ENCODE results near the gene TIMMDC1.
A peak's percentile ranks its signal among the peaks of the same experiment; 100 is the strongest.

Gene TIMMDC1, protein sequence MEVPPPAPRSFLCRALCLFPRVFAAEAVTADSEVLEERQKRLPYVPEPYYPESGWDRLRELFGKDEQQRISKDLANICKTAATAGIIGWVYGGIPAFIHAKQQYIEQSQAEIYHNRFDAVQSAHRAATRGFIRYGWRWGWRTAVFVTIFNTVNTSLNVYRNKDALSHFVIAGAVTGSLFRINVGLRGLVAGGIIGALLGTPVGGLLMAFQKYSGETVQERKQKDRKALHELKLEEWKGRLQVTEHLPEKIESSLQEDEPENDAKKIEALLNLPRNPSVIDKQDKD

DNA sequence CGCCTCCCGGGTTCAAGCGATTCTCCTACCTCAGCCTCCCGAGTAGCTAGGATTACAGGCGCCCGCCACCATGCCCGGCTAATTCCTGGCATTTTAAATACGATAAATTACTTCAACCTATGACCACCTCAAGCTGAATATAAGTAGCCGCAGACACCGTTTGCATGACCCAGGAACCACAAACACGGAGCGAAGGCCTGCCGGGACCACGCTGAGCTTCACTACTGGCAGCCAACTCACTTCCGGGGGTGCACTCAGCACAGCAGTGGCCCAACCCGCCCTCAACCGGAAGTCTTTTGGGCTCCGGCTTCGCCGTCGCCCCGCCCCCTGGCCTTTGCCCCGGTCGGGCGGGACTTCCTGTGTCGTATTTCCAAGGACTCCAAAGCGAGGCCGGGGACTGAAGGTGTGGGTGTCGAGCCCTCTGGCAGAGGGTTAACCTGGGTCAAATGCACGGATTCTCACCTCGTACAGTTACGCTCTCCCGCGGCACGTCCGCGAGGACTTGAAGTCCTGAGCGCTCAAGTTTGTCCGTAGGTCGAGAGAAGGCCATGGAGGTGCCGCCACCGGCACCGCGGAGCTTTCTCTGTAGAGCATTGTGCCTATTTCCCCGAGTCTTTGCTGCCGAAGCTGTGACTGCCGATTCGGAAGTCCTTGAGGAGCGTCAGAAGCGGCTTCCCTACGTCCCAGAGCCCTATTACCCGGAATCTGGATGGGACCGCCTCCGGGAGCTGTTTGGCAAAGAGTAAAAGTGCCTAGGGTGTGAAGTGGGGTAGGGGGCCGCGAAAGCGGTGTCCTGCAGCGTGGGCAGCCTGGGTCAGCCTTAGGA is at the start of gene TIMMDC1:
TSS of gene TIMMDC1 (plus strand) at position 362 of the 826 bp plus-strand sequence. CDS start at position 549, 187 bp downstream.
- peak; percentile 79 for DNase-seq (ENCODE audit: low read depth, low spot score)

DNA sequence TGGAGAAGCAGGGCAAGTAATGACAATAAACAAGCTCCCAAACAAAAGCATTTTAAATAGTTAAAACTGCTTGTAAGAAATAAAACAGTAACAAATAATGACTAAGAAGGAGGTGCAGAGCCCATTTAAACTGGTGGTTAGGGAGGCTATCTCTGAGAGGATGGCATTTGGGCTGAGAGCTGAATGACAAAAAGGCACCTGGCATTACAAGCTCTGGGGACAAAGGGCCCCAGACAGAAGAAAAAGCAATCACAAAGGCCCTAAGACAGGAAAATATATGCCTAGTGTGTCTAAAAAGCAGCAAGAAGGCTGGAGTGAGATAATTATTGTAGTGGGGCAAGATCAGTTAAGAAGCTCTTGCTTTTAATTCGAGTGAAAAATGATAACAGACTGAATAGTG is 44.5 kb upstream of the TIMMDC1 start:
- no peak for DNase-seq (ENCODE audit: low read depth, low spot score)

DNA sequence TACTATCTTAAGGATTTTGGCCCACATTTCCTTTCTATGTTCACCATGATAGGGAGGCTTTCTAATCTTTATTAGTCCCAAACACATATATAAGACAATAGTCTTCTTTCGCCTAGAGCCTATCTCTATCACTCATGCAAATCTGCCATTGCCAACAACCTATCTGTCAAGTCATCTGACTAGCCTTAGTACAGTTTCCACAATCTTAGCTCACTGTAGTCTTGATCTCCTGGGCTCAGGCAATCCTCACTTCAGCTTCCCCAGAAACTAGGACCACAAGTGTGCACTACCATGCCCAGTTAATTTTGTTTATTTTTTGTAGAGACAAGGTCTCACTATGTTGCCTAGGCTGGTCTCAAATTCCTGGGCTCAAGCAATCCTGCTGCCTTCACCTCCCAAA is 41.9 kb upstream of the TIMMDC1 start:
- no peak for DNase-seq (ENCODE audit: low read depth, low spot score)

DNA sequence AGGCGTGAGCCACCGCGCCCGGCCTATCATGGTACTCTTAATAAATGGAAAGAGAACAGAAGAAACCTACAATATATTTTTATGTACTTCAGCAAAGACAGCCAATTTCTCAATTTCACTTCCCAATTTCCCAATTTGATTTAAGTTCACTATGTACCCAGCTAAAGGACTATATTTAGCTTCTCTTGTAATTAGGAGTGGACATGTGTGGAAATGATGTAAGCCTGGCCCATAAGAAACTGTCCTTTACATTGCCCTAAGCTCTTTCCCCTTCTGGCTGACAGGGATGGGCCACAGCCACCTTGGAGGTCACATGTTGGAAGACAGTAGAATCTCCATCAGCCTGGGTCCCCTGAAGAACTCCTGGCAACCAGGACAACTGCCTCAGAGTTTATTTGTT is 41.1 kb upstream of the TIMMDC1 start:
- no peak for DNase-seq (ENCODE audit: low read depth, low spot score)

DNA sequence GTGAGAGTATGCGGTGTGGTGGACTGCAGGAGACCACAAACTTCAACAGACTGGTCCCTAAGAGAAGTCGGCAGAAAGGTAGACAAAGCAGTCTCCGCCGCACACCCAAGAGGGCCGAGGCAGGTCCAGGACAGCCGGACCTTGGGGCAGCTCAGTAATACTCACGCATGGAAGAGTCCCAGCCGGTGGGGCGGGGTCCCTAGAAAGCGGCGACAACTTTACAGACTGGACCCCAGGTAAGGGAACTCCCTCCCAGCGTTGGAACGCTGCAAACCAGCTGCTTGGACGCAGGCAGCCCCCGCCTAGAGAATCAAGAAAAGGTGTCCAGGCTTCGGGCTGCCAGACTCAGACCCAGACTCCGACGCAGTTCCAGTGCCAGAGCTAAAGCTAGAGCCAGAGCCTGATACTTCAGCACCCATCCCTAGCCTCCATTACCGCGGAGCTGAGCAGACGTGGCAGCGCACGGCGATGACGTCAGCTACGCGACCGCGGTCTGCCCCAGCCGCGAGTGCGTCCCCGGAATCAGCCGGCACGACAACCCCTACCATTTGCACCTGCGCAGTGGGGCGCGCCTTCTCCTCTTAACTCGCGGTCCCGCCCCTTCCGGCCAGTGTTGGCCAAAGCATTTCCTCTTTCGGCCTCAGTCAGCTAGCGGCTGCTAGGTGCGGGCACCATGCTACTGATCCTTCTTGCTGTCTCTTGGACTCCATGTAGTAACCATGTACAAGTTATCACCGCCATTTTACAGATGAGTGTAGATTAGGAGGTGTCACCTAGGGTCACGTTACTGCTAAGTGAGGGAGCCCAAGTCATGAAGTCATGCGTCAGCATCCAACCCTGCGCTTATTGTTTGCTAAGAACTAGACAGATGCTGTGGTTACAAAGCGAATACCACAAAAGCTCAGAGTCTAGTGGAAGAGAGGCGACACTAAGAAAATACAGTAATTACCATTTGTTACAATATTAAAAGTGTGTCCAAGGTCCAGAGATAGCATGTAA is 34.9 kb upstream of the TIMMDC1 start, which contains the start of gene TMEM39A:
TSS of gene TMEM39A (minus strand) at position 445 of the 999 bp plus-strand sequence. CDS start 1,541 bp downstream, outside the sequence.
- DNase-seq (ENCODE audit: low read depth, low spot score), result peak; percentile 91

DNA sequence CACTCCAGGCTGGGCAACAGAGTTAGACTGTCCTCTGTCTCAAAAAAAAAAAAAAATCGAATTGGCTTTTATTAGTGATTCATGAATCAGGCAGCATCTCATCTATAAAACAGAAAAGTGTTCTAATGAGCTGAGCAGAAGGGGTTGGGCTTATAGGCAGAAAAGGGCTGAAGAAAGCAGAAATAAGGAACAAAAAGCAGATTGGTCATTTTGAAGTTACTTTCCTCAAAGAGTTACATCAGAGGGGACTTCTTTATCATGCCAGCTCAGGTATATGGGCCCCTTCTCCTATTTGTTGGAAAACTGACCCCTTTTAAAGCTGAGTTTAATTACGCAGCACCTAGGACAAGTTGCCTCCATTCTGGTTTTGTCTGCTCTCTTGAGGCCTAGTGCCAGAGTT is 30.3 kb upstream of the TIMMDC1 start:
- no peak for DNase-seq (ENCODE audit: low read depth, low spot score)

DNA sequence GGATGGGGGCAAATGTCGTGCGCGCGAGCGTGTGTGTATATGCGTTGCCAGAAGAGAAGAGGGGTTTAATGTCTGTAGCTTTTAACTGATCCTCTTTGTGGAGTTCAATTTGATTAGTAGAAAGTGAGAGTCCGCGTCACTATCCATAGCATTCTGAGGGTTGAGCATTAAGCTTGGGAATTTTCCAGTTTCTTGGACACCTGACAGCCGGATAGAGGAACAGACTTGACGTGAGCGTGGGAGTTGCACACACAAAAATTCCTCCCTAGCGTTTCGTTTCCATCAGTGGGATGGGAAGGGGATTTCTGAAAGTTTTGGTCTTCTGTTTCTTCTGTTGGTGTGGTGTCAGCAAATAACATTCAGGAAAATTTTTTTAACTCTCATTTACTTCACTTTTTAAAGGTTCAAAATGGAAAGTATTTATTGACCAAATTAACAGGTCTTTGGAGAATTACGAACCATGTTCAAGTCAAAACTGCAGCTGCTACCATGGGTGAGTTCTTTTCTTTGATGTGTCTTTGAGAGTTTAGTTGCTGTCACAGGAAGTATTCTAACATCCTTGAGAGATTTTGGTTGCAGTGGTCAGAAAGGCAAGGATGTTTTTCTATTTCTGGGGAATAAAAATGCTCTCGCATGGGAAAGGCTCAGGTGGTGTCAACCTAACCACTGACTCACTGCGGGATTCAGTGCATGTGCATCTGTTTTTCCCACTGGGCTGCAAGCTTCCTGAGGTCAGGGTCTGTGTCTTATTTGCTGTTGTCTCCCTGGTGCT is 28.7 kb upstream of the TIMMDC1 start:
- no peak for DNase-seq (ENCODE audit: low read depth, low spot score)

DNA sequence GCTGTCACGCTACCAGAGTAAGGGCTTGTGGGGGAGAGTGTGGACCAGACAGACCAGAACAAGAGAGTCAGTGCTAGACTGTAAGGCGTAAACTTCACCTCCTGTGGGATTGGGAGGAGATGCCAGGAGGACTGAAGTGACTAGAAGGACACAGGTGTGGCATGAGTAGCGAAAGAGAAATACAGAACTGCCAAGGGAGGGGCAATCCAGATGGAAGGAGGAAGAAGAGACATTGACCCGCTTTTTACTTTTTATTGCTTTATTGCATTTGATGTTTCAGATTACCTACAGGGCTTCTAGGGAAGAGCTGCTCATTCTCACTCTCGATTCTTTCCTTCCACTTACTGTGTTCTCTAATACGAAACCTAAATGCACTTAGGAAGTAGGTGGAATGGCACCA is 27.5 kb upstream of the TIMMDC1 start:
- no peak for DNase-seq (ENCODE audit: low read depth, low spot score)

DNA sequence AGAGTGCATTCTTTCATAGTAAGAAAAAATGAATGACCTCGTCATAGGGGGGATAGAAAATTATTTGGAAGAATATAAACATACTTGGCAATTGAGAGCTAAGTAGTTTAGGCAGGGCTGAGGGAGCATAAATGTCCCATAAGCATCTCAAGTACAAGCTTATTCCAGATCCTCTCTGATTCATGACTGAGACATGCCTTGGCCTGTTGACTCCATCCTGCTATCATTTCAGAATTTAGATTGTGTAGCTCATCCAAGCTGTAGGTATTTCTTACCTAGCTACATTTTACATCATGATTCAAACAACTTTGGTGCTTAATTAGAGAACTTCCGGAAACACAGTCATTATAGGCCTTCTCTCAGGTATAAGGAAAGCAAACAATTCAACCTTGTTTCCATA is 17.3 kb upstream of the TIMMDC1 start:
- no peak for DNase-seq (ENCODE audit: low read depth, low spot score)

DNA sequence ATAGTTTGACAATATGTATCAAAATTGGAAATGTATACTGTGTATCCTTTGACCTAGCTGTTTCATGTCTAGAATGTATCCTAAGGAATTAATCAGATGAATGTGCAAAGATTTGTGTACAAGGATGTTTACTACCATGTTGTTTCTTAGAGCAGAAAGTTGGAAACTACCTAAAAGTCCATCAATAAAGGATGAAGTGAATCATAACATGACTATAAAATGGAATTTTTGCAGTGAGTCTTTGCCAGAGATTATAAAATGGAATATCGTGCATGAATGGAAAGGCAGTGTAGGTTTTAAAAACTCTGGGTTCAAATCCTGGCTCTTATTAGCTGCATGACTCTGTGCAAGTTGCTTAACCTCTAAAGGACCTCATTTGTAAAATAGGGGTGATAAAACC is 15.2 kb upstream of the TIMMDC1 start:
- no peak for DNase-seq (ENCODE audit: low read depth, low spot score)

DNA sequence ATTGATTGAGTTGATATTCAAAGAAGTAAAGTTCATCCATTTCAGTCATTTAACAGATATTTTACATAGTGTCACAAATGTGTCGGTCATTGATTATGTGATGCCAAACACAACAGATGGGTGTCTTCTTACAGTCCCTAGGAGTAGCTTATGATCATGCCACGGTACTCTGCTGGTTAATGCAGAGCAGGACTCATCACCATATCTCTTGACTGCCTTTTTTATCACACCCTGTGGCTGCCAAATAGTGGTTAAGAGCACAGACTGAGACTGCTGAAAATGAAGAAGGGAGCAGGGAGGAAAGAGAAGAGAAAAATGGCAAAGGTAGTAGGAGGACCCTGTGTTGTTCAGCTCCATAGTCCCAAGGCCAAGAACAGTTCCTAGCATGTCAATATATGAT is 12.8 kb upstream of the TIMMDC1 start:
- no peak for DNase-seq (ENCODE audit: low read depth, low spot score)

DNA sequence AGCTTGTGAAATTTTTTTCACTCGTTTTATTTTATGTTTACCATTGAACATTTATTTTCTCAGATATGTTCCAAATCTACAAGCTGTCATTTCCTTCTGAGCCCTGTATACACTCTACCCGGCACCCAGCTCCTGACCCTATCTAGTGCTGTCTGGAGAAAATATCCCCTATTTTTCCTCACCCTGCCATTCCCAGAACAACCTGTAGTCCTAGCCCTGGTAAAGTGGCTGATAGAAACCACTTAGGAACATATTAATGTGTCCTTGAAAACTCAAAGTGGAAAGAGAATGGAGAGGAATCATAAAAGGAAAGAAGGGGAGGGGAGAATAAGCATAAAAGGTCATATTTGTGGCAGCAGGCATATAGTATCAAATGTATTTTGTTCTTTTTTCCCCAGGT is 8.2 kb upstream of the TIMMDC1 start:
- DNase-seq (ENCODE audit: low read depth, low spot score), result no peak

DNA sequence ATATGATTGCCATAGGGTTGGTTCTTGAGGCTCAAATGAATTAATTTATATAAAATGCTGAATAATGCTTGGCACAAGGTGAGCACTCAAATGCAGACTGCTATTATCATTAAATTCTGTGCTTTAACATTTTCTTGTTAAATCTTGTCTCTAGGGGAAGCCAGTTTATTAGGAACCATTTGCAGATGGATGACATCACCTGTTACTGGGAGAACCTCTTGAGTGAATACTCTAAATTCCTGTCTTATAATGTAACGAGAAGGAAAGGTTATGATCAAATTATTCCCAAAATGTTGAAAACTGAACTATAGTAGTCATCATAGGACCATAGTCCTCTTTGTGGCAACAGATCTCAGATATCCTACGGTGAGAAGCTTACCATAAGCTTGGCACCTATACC is 6.2 kb upstream of the TIMMDC1 start:
- no peak for DNase-seq (ENCODE audit: low read depth, low spot score)

DNA sequence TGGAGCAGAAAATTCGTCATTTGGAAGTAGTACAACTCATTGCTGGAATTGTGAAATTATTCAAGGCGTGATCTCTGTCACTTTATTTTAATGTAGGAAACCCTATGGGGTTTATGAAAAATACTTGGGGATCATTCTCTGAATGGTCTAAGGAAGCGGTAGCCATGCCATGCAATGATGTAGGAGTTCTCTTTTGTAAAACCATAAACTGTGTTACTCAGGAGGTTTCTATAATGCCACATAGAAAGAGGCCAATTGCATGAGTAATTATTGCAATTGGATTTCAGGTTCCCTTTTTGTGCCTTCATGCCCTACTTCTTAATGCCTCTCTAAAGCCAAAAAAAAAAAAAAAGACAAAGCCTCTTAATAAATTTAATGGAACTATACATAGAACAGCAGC is 5.5 kb upstream of the TIMMDC1 start:
- no peak for DNase-seq (ENCODE audit: low read depth, low spot score)

DNA sequence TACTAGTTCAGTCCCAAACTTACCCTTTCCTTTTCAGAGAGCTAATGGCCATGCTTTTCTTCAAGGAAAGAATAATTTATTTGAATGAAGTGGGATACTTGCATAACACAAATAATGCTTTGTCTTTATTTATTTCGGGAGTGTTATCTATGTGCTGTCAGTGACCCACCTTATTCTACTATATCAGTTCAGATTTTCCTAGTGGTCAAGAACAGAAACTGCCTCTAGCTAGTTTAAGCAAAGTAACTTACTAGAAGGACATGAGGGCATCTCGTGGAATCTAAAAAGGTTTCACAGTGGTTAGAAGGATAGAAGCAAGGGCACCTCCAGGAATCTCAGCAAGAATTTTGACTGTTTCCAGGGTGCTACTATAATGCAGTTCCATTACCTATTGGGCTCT is 3.8 kb upstream of the TIMMDC1 start:
- DNase-seq (ENCODE audit: low read depth, low spot score), result no peak

DNA sequence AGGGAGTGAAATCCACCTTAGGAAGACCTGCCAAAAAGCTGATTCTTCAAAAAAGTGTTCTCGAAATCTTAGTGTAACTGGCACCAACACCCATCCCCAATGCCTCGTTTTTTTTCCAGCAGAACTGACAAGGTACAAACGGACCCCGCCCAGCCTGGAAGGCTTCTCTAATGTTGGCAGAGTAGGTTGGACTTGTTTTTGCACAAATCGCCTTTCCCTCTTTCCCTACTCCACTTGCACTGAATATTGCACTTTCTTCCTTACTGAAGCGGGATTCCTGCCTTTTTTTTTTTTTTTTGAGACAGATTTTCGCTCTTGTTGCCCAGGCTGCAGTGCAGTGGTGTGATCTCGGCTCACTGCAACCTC is 544 bp upstream of the TIMMDC1 start:
- no peak for DNase-seq (ENCODE audit: low read depth, low spot score)

DNA sequence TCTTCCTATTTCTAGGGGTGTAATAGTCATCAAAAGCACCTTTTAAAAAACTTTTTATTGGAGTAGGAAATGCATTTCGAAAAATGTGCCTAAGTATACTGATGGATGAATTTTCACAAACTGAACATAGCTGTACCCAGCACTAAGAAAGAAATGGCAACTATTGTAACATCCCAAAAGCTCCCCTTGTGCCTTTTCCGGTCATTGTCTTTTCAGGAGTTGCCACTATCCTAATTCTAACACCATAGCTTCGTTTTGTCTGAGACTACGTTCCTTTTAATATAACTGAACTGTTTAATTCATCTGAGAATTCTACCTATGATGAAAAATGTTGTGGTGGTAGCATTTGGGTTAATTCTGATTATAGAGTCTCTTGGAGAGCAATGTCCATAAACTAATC is 1.9 kb downstream of the TIMMDC1 start:
- no peak for DNase-seq (ENCODE audit: low read depth, low spot score)

DNA sequence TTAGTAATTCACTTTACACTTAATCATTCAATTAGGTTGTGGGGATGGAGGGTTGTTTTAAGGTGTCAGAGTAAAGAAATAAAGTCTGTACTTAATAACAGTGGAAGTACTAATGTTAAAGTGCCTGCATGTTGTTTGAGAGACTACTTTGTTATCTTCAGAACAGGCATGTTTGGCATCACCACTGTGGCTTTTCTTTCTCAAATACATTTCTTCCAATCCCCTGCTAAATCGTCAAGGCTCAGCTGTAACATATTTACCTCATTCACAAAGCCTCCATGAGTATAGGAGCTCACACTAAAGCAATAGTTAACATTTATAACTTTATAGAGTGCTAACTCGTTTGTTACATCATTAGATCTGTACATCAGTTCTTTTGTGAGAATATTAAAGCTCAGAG is 2.6 kb downstream of the TIMMDC1 start:
- no peak for DNase-seq (ENCODE audit: low read depth, low spot score)

DNA sequence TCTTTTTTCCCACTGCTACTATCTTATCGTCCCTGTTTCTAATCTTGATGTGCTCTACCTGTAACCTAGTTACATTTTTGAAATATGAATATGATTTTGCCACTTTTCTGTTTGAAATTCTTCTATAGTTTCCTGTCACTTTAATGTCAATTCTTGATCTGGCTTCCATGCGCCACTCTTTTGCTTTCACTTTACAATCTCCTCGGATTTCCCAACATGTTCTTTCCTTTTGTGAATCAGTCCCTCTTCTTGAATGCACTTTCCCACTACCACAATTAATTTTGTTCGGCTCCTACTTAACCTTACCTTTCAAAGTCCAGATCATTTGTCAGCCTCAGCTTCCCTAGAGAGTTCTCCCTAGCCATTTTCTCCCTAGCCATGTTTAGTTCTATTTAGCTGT is 8.3 kb downstream of the TIMMDC1 start:
- no peak for DNase-seq (ENCODE audit: low read depth, low spot score)

DNA sequence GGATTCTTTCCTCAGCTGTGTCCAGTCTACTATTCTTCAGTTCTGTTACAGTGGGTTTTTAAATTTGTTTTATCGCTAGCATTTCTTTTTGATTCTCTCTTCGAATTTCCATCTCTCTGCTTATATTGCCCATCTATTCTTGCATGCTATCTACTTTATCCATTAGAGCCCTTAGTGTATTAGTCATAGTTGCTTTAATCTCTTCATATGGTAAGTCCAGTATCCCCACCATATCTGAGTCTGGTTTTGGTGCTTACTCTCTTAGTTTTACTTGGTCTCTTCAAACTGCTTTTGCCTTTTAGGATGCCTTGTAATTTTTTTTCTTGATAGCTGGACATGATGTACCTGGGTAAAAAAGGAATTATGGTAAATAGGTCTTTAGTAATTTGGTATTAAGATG is 9.1 kb downstream of the TIMMDC1 start:
- no peak for DNase-seq (ENCODE audit: low read depth, low spot score)

DNA sequence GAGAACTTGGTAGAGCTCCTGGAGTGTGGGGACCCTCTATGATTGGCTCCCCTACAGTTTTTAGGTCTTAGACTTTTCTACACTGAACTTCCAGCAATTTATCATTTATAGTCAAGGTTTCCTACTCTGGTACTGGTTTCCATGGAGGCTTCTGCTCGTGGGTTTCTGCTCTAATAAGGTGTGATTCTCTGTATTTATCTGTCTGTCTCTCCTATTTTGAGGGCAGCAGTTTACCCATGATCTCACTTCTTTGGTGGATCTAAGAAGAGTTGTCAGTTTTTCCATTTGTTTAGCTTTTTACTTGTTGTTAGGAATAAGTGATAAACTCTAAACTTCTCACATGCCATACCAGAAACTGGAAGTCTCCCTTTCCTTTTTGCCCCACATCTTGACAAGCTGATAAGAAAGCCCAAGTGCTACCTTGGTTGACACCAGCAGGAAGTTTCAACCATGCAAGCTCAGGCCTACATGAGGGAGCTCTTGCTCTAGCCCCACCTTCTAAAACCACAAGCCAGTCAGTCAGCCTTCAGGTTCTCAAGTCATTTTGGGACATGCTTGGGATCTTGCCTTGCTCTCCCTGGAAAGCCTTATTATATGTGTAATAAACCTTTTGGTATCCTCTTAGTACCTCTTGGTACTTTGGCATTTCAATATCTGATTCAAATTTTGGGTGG is 10.0 kb downstream of the TIMMDC1 start:
- DNase-seq (ENCODE audit: low read depth, low spot score), result no peak
